ENCODE results near the gene XPNPEP1.

Gene XPNPEP1

GRCh38 chr10:109862738-109863137 is 60.6 kb downstream of the XPNPEP1 start:
- Histone ChIP-seq H3K27me3 (ENCODE audit: insufficient read depth, low read length, poor library complexity) (no peaks in the 10 kb centered on the region), H3K4me3 (ENCODE audit: low read length) (no peak overlapping the region), H3K27ac (ENCODE audit: low read depth, low read length) (no peak overlapping the region), H3K79me1 (ENCODE audit: low read length) (no peaks in the 10 kb centered on the region), H3K79me2 (ENCODE audit: control insufficient read depth, insufficient read depth, low read length) (no peaks in the 10 kb centered on the region), H4K8ac (ENCODE audit: low read depth, low read length) (no peak overlapping the region), H3K4ac (ENCODE audit: low read depth, low read length) (no peak overlapping the region), H3K4me2 (ENCODE audit: low read length) (no peak overlapping the region), H2AK5ac (ENCODE audit: low read length) (no peak overlapping the region), H2BK120ac (ENCODE audit: low read depth, low read length) (no peak overlapping the region), H2BK15ac (replicated peaks; ENCODE audit: low read depth) (no peak overlapping the region), H4K5ac (ENCODE audit: low read length) (no peak overlapping the region), H3K36me3 (ENCODE audit: control insufficient read depth, insufficient read depth, low read length) (no peaks in the 10 kb centered on the region), H3K18ac (ENCODE audit: low read length) (no peak overlapping the region), H3K9ac (ENCODE audit: low read length) (no peak overlapping the region), H2BK5ac (ENCODE audit: low read length) (no peak overlapping the region), H3K56ac (ENCODE audit: low read length) (no peak overlapping the region), H3K4me1 (ENCODE audit: control insufficient read depth, low read depth, low read length) (no peaks in the 10 kb centered on the region), H3K23ac (ENCODE audit: low read length) (no peak overlapping the region)
- DNase-seq = no peak

DNA sequence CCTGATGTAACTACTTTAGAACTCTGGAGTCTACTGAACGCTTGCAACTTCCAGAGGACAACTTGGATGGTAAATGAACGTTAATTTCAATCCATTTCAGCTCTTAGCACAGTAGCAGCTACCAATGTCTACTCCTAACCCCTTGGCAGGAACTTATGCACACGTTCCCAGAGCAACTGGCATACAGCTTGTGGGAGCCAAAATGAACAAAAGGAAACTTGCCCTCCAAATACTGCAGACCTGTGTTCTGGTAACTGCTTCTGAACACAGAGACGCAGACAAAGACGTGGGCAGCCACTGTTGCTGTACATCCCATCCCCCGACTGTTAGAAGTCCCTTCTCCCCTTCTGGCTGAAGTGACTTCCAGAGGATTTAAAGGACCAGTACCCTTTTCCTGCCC is 61.3 kb downstream of the XPNPEP1 start:
- Histone ChIP-seq H3K4me1 (ENCODE audit: control insufficient read depth, low read depth, low read length) (no peaks in the 10 kb centered on the region), H3K56ac (ENCODE audit: low read length) (no peak overlapping the region), H3K4me2 (ENCODE audit: low read length) (no peak overlapping the region), H2BK15ac (replicated peaks; ENCODE audit: low read depth) (no peak overlapping the region), H3K4ac (ENCODE audit: low read depth, low read length) (no peak overlapping the region), H4K8ac (ENCODE audit: low read depth, low read length) (no peak overlapping the region), H2BK5ac (ENCODE audit: low read length) (no peak overlapping the region), H2BK120ac (ENCODE audit: low read depth, low read length) (no peak overlapping the region), H2AK5ac (ENCODE audit: low read length) (no peak overlapping the region), H3K36me3 (ENCODE audit: control insufficient read depth, insufficient read depth, low read length) (no peaks in the 10 kb centered on the region), H3K4me3 (ENCODE audit: low read length) (no peak overlapping the region), H3K79me1 (ENCODE audit: low read length) (no peaks in the 10 kb centered on the region), H3K18ac (ENCODE audit: low read length) (no peak overlapping the region), H3K9ac (ENCODE audit: low read length) (no peak overlapping the region), H3K79me2 (ENCODE audit: control insufficient read depth, insufficient read depth, low read length) (no peaks in the 10 kb centered on the region), H4K5ac (ENCODE audit: low read length) (no peak overlapping the region), H3K23ac (ENCODE audit: low read length) (no peak overlapping the region), H3K27me3 (ENCODE audit: insufficient read depth, low read length, poor library complexity) (no peaks in the 10 kb centered on the region), H3K27ac (ENCODE audit: low read depth, low read length) (no peak overlapping the region)
- no CpG with 5 or more reads among the region's 6 CpGs for WGBS (ENCODE audit: extremely low coverage, insufficient coverage, low lambda C conversion rate)
- no peak for DNase-seq

DNA sequence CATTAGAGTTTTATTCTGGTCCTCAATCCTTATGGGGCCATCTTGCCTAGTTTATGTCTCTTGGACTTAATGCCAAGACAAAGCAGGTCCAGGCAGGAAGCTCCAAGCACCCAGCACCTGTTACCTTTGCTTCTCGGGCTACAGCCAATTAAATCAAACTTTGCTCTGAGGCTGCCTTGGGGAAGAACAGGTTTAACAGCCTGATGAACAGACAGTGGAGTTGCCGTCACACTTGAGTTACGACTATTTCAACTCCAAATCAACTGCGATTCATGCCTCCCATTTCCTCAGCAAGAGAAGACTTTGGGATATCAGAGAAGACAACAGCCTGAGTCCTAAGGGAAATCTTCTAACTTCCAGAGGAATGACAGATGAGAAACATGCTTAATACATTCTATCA is 62.2 kb downstream of the XPNPEP1 start:
- Histone ChIP-seq H2BK5ac (ENCODE audit: low read length) (no peak overlapping the region), H4K5ac (ENCODE audit: low read length) (no peak overlapping the region), H3K9ac (ENCODE audit: low read length) (no peak overlapping the region), H3K79me1 (ENCODE audit: low read length) (no peaks in the 10 kb centered on the region), H3K18ac (ENCODE audit: low read length) (no peak overlapping the region), H3K4me2 (ENCODE audit: low read length) (no peak overlapping the region), H3K4ac (ENCODE audit: low read depth, low read length) (no peak overlapping the region), H3K27ac (ENCODE audit: low read depth, low read length) (no peak overlapping the region), H3K36me3 (ENCODE audit: control insufficient read depth, insufficient read depth, low read length) (no peaks in the 10 kb centered on the region), H4K8ac (ENCODE audit: low read depth, low read length) (no peak overlapping the region), H3K23ac (ENCODE audit: low read length) (no peak overlapping the region), H2BK120ac (ENCODE audit: low read depth, low read length) (no peak overlapping the region), H3K4me3 (ENCODE audit: low read length) (no peak overlapping the region), H3K56ac (ENCODE audit: low read length) (no peak overlapping the region), H3K4me1 (ENCODE audit: control insufficient read depth, low read depth, low read length) (no peaks in the 10 kb centered on the region), H3K27me3 (ENCODE audit: insufficient read depth, low read length, poor library complexity) (no peaks in the 10 kb centered on the region), H2AK5ac (ENCODE audit: low read length) (no peak overlapping the region), H2BK15ac (replicated peaks; ENCODE audit: low read depth) (no peak overlapping the region), H3K79me2 (ENCODE audit: control insufficient read depth, insufficient read depth, low read length) (no peaks in the 10 kb centered on the region)
- peak; percentile 3 for DNase-seq
- WGBS (ENCODE audit: extremely low coverage, insufficient coverage, low lambda C conversion rate) = no CpG with 5 or more reads among the region's 4 CpGs

GRCh38 chr10:109859221-109859620 is 64.1 kb downstream of the XPNPEP1 start:
- no peak overlapping the region for H3K27ac ChIP-seq (ENCODE audit: low read depth, low read length)
- no peaks in the 10 kb centered on the region for H3K27me3 ChIP-seq (ENCODE audit: insufficient read depth, low read length, poor library complexity)
- H3K79me1 ChIP-seq (ENCODE audit: low read length) = no peaks in the 10 kb centered on the region
- no peaks in the 10 kb centered on the region for H3K79me2 ChIP-seq (ENCODE audit: control insufficient read depth, insufficient read depth, low read length)
- no peak for DNase-seq
- no peak overlapping the region for H3K23ac ChIP-seq (ENCODE audit: low read length)
- no peak overlapping the region for H4K8ac ChIP-seq (ENCODE audit: low read depth, low read length)
- no peak overlapping the region for H3K4ac ChIP-seq (ENCODE audit: low read depth, low read length)
- no peak overlapping the region for H3K56ac ChIP-seq (ENCODE audit: low read length)
- WGBS (ENCODE audit: extremely low coverage, insufficient coverage, low lambda C conversion rate) = no CpG with 5 or more reads among the region's 1 CpG
- H3K4me3 ChIP-seq (ENCODE audit: low read length) = no peak overlapping the region
- no peak overlapping the region for H4K5ac ChIP-seq (ENCODE audit: low read length)
- H3K9ac ChIP-seq (ENCODE audit: low read length) = no peak overlapping the region
- H3K18ac ChIP-seq (ENCODE audit: low read length) = no peak overlapping the region
- no peak overlapping the region for H2AK5ac ChIP-seq (ENCODE audit: low read length)
- no peaks in the 10 kb centered on the region for H3K36me3 ChIP-seq (ENCODE audit: control insufficient read depth, insufficient read depth, low read length)
- no peak overlapping the region for H2BK15ac ChIP-seq (replicated peaks; ENCODE audit: low read depth)
- H3K4me1 ChIP-seq (ENCODE audit: control insufficient read depth, low read depth, low read length) = no peaks in the 10 kb centered on the region
- H3K4me2 ChIP-seq (ENCODE audit: low read length) = no peak overlapping the region
- no peak overlapping the region for H2BK5ac ChIP-seq (ENCODE audit: low read length)
- no peak overlapping the region for H2BK120ac ChIP-seq (ENCODE audit: low read depth, low read length)

DNA sequence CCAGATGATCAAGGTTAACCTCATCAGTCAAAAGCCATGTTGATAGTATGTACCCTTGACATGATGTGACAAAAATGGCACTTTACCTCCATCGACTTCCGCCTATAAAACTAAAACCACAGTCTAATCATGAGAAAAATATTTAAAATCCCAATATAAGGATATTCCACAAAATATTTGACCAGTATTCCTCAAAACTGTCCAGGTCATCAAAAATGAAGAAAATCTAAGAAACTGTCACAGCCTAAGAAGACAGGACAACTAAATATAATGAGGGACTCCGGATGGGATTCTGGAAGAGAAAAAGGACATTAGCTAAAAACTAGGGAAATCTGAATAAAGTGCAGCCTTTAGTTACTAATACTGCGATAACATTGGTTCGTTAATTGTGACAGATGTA is 67.6 kb downstream of the XPNPEP1 start:
- WGBS (ENCODE audit: extremely low coverage, insufficient coverage, low lambda C conversion rate) = no CpG with 5 or more reads among the region's 5 CpGs
- no peak overlapping the region for H3K18ac ChIP-seq (ENCODE audit: low read length)
- no peak overlapping the region for H3K4me3 ChIP-seq (ENCODE audit: low read length)
- H3K4me2 ChIP-seq (ENCODE audit: low read length) = no peak overlapping the region
- H3K4me1 ChIP-seq (ENCODE audit: control insufficient read depth, low read depth, low read length) = no peaks in the 10 kb centered on the region
- H3K23ac ChIP-seq (ENCODE audit: low read length) = no peak overlapping the region
- no peak for DNase-seq
- no peak overlapping the region for H2AK5ac ChIP-seq (ENCODE audit: low read length)
- H4K8ac ChIP-seq (ENCODE audit: low read depth, low read length) = no peak overlapping the region
- H3K27ac ChIP-seq (ENCODE audit: low read depth, low read length) = no peak overlapping the region
- no peak overlapping the region for H3K4ac ChIP-seq (ENCODE audit: low read depth, low read length)
- H3K27me3 ChIP-seq (ENCODE audit: insufficient read depth, low read length, poor library complexity) = no peaks in the 10 kb centered on the region
- H3K79me2 ChIP-seq (ENCODE audit: control insufficient read depth, insufficient read depth, low read length) = no peaks in the 10 kb centered on the region
- H3K9ac ChIP-seq (ENCODE audit: low read length) = no peak overlapping the region
- no peak overlapping the region for H3K56ac ChIP-seq (ENCODE audit: low read length)
- no peak overlapping the region for H2BK15ac ChIP-seq (replicated peaks; ENCODE audit: low read depth)
- no peaks in the 10 kb centered on the region for H3K79me1 ChIP-seq (ENCODE audit: low read length)
- H4K5ac ChIP-seq (ENCODE audit: low read length) = no peak overlapping the region
- no peak overlapping the region for H2BK5ac ChIP-seq (ENCODE audit: low read length)
- H2BK120ac ChIP-seq (ENCODE audit: low read depth, low read length) = no peak overlapping the region
- no peaks in the 10 kb centered on the region for H3K36me3 ChIP-seq (ENCODE audit: control insufficient read depth, insufficient read depth, low read length)

GRCh38 chr10:109853921-109854320 is 69.4 kb downstream of the XPNPEP1 start:
- Histone ChIP-seq H3K23ac (ENCODE audit: low read length) (no peak overlapping the region), H2BK5ac (ENCODE audit: low read length) (no peak overlapping the region), H3K4me1 (ENCODE audit: control insufficient read depth, low read depth, low read length) (no peaks in the 10 kb centered on the region), H3K36me3 (ENCODE audit: control insufficient read depth, insufficient read depth, low read length) (no peaks in the 10 kb centered on the region), H3K27me3 (ENCODE audit: insufficient read depth, low read length, poor library complexity) (no peaks in the 10 kb centered on the region), H3K18ac (ENCODE audit: low read length) (no peak overlapping the region), H4K5ac (ENCODE audit: low read length) (no peak overlapping the region), H3K9ac (ENCODE audit: low read length) (no peak overlapping the region), H3K4me3 (ENCODE audit: low read length) (no peak overlapping the region), H3K27ac (ENCODE audit: low read depth, low read length) (no peak overlapping the region), H2BK120ac (ENCODE audit: low read depth, low read length) (no peak overlapping the region), H2BK15ac (replicated peaks; ENCODE audit: low read depth) (no peak overlapping the region), H4K8ac (ENCODE audit: low read depth, low read length) (no peak overlapping the region), H3K4me2 (ENCODE audit: low read length) (no peak overlapping the region), H3K79me1 (ENCODE audit: low read length) (no peaks in the 10 kb centered on the region), H3K56ac (ENCODE audit: low read length) (no peak overlapping the region), H2AK5ac (ENCODE audit: low read length) (no peak overlapping the region), H3K79me2 (ENCODE audit: control insufficient read depth, insufficient read depth, low read length) (no peaks in the 10 kb centered on the region), H3K4ac (ENCODE audit: low read depth, low read length) (no peak overlapping the region)
- no peak for DNase-seq
- no CpG with 5 or more reads among the region's 7 CpGs for WGBS (ENCODE audit: extremely low coverage, insufficient coverage, low lambda C conversion rate)
